ENCODE measurements around the gene CMIP. TPM values are rescaled to one million over a fixed set of nuclear protein-coding genes. Genes with fewer than 3 reads are reported as not detected.

The CMIP gene
- total RNA-seq, 1 experiment from 2014 or later, result 68.0 TPM

- no peak for DNase-seq
- H3K9me3 ChIP-seq, result no peaks in the 10 kb centered on the region
- peak overlapping the region; percentile 86 for H3K27ac Mint-ChIP-seq (ENCODE audit: unreplicated experiment)
- H3K36me3 Mint-ChIP-seq (ENCODE audit: insufficient read depth, unreplicated experiment), result peaks cover 30% of the 10 kb centered on the region
- no peak overlapping the region for H3K4me3 ChIP-seq (ENCODE audit: low read depth, low read length)
- ChIA-PET CTCF (no interaction called here), POLR2A (no interaction called here)
- no TSS peak for BruUV-seq (replicated peaks)
- H3K4me3 Mint-ChIP-seq (ENCODE audit: unreplicated experiment), result no peak overlapping the region
- H3K9me3 Mint-ChIP-seq (ENCODE audit: unreplicated experiment), result peaks cover 12% of the 10 kb centered on the region
- no peaks in the 10 kb centered on the region for H3K27me3 ChIP-seq (replicated peaks; ENCODE audit: control insufficient read depth, insufficient read depth, low read length)
- peaks cover 65% of the 10 kb centered on the region for H3K4me1 ChIP-seq
- no peak for TF ChIP-seq CTCF (IDR thresholded peaks at IDR 0.05; ENCODE audit: insufficient read depth in 1 of 2, low read depth in 1 of 2, low read length in 1 of 2, severe bottlenecking in 1 of 2, unreplicated experiment in 1 of 2)
- peaks cover 3% of the 10 kb centered on the region for H3K36me3 ChIP-seq (ENCODE audit: control insufficient read depth, insufficient read depth, low read length)
- H3K27me3 Mint-ChIP-seq (ENCODE audit: insufficient read depth, unreplicated experiment), result no peaks in the 10 kb centered on the region
- peaks cover 47% of the 10 kb centered on the region for H3K4me1 Mint-ChIP-seq (ENCODE audit: low read depth, unreplicated experiment)
- intact Hi-C loops (cut with micrococcal nuclease; ENCODE audit: unreplicated experiment), result no loop called here
Measured at GRCh38 chr16:81478876-81479511, 34.4 kb downstream of the CMIP start.

GRCh38 chr16:81480606-81481206 lies 36.1 kb downstream of the CMIP start:
- H3K36me3 Mint-ChIP-seq (ENCODE audit: insufficient read depth, unreplicated experiment), result peaks cover 26% of the 10 kb centered on the region
- Histone ChIP-seq H3K27me3 (replicated peaks; ENCODE audit: control insufficient read depth, insufficient read depth, low read length) (no peaks in the 10 kb centered on the region), H3K4me1 (peaks cover 70% of the 10 kb centered on the region), H3K36me3 (ENCODE audit: control insufficient read depth, insufficient read depth, low read length) (peaks cover 3% of the 10 kb centered on the region), H3K9me3 (no peaks in the 10 kb centered on the region), H3K4me3 (ENCODE audit: low read depth, low read length) (no peak overlapping the region)
- ChIA-PET CTCF (interaction anchor here (0.9 to 1.0 kb wide), 2 partner anchors 8 to 102 kb away, joined by 3 read pairs; no protein-coding TSS in a partner anchor), POLR2A (no interaction called here)
- peaks cover 7% of the 10 kb centered on the region for H3K9me3 Mint-ChIP-seq (ENCODE audit: unreplicated experiment)
- peak overlapping the region; percentile 9 for H3K4me3 Mint-ChIP-seq (ENCODE audit: unreplicated experiment)
- intact Hi-C loops (cut with micrococcal nuclease; ENCODE audit: unreplicated experiment), result loop anchor here (5.0 kb wide), 1 partner anchor 33 kb away; no protein-coding TSS in a partner anchor
- no peak for DNase-seq
- no TSS peak for BruUV-seq (replicated peaks)
- no peak for TF ChIP-seq CTCF (IDR thresholded peaks at IDR 0.05; ENCODE audit: insufficient read depth in 1 of 2, low read depth in 1 of 2, low read length in 1 of 2, severe bottlenecking in 1 of 2, unreplicated experiment in 1 of 2)
- H3K4me1 Mint-ChIP-seq (ENCODE audit: low read depth, unreplicated experiment), result peaks cover 53% of the 10 kb centered on the region
- peak overlapping the region; percentile 43 for H3K27ac Mint-ChIP-seq (ENCODE audit: unreplicated experiment)
- no peaks in the 10 kb centered on the region for H3K27me3 Mint-ChIP-seq (ENCODE audit: insufficient read depth, unreplicated experiment)

GRCh38 chr16:81481207-81481821 lies 36.7 kb downstream of the CMIP start:
- Histone ChIP-seq H3K4me3 (ENCODE audit: low read depth, low read length) (no peak overlapping the region), H3K9me3 (no peaks in the 10 kb centered on the region), H3K4me1 (peaks cover 70% of the 10 kb centered on the region), H3K36me3 (ENCODE audit: control insufficient read depth, insufficient read depth, low read length) (peaks cover 3% of the 10 kb centered on the region), H3K27me3 (replicated peaks; ENCODE audit: control insufficient read depth, insufficient read depth, low read length) (no peaks in the 10 kb centered on the region)
- Mint-ChIP-seq H3K9me3 (ENCODE audit: unreplicated experiment) (peaks cover 1% of the 10 kb centered on the region), H3K4me3 (ENCODE audit: unreplicated experiment) (peak overlapping the region; percentile 9), H3K36me3 (ENCODE audit: insufficient read depth, unreplicated experiment) (peaks cover 20% of the 10 kb centered on the region), H3K27ac (ENCODE audit: unreplicated experiment) (peak overlapping the region; percentile 43), H3K27me3 (ENCODE audit: insufficient read depth, unreplicated experiment) (no peaks in the 10 kb centered on the region), H3K4me1 (ENCODE audit: low read depth, unreplicated experiment) (peaks cover 53% of the 10 kb centered on the region)
- ChIA-PET POLR2A (no interaction called here), CTCF (interaction anchor here (0.9 to 1.0 kb wide), 2 partner anchors 9 to 101 kb away, joined by 3 read pairs; no protein-coding TSS in a partner anchor)
- TF ChIP-seq CTCF (IDR thresholded peaks at IDR 0.05; ENCODE audit: insufficient read depth in 1 of 2, low read depth in 1 of 2, low read length in 1 of 2, severe bottlenecking in 1 of 2, unreplicated experiment in 1 of 2), result peak in 1 of 2 experiments; percentile 4
- DNase-seq, result peak; percentile 28 to 61
- BruUV-seq (replicated peaks), result no TSS peak
- intact Hi-C loops (cut with micrococcal nuclease; ENCODE audit: unreplicated experiment), result loop anchor here (5.0 kb wide), 1 partner anchor 34 kb away; no protein-coding TSS in a partner anchor
